Stimulated activated CD4-positive, alpha-beta T cell treated with anti-CD3 and anti-CD28 coated beads, TNF-alpha, amount 100 ng/mL, for 24 hours (primary cell): Measurements from ENCODE around the gene SREBF2.
A peak's percentile ranks its signal among the peaks of the same experiment; 100 is the strongest.

Experiments
- DNase-seq, 3 experiments: peaks; one replicate each; pipeline ENCODE4 v3.0.0-alpha.2; 2020; ENCODE audit warnings: low read depth in 3 of 3

The SREBF2 gene

GRCh38 chr22:41908411-41909309 is 75.8 kb downstream of the SREBF2 start:
- DNase-seq: no peak

GRCh38 chr22:41909310-41910049 is 76.6 kb downstream of the SREBF2 start:
- no peak for DNase-seq

GRCh38 chr22:41910050-41911000 is 77.4 kb downstream of the SREBF2 start:
- no peak for DNase-seq

GRCh38 chr22:41911001-41911611 is 78.2 kb downstream of the SREBF2 start:
- DNase-seq: no peak

- DNase-seq: no peak
Observed at GRCh38 chr22:41912338-41913039, 79.6 kb downstream of the SREBF2 start.

- no peak for DNase-seq
Observed at GRCh38 chr22:41913040-41913719, 80.3 kb downstream of the SREBF2 start.

GRCh38 chr22:41913842-41914534 is 81.1 kb downstream of the SREBF2 start:
- no peak for DNase-seq

- DNase-seq: no peak
Observed at GRCh38 chr22:41914611-41915034, 81.7 kb downstream of the SREBF2 start.

- DNase-seq: peak in 1 of 3 experiments; percentile 55
Observed at GRCh38 chr22:41915035-41915785, 82.3 kb downstream of the SREBF2 start, which contains the start of gene SHISA8. TSS of gene SHISA8 (minus strand) at chr22:41915074. CDS start at chr22:41914667, 407 bp downstream.

GRCh38 chr22:41915786-41916493 is 83.0 kb downstream of the SREBF2 start:
- DNase-seq: no peak

- no peak for DNase-seq
Observed at GRCh38 chr22:41916745-41917358, 83.9 kb downstream of the SREBF2 start.

- no peak for DNase-seq
Observed at GRCh38 chr22:41917375-41917902, 84.5 kb downstream of the SREBF2 start.

- no peak for DNase-seq
Observed at GRCh38 chr22:41917903-41918791, 85.2 kb downstream of the SREBF2 start.

GRCh38 chr22:41919357-41920224 is 86.7 kb downstream of the SREBF2 start:
- DNase-seq: peak in 1 of 3 experiments; percentile 52
